ENCODE results near the gene SUPT6H.
"Not testable (repeated sequence)": the region's sequence is repeated elsewhere in the genome, so short reads cannot be mapped to it uniquely, and the experiment has no call there.

SUPT6H gene

GRCh38 chr17:28735242-28735722, 73.3 kb downstream of the SUPT6H start (continued):
- TF ChIP-seq, protein P1, sequence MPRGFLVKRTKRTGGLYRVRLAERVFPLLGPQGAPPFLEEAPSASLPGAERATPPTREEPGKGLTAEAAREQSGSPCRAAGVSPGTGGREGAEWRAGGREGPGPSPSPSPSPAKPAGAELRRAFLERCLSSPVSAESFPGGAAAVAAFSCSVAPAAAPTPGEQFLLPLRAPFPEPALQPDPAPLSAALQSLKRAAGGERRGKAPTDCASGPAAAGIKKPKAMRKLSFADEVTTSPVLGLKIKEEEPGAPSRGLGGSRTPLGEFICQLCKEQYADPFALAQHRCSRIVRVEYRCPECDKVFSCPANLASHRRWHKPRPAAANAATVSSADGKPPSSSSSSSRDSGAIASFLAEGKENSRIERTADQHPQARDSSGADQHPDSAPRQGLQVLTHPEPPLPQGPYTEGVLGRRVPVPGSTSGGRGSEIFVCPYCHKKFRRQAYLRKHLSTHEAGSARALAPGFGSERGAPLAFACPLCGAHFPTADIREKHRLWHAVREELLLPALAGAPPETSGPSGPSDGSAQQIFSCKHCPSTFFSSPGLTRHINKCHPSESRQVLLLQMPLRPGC (tag by site-specific recombination; IDR thresholded peaks at IDR 0.05), result no peak
- no peak for TF ChIP-seq ZNF596 (tag by site-specific recombination; IDR thresholded peaks at IDR 0.05)
- no peak for TF ChIP-seq IKZF3 (tag by site-specific recombination; IDR thresholded peaks at IDR 0.05)
- TF ChIP-seq ZFP69B (tag by site-specific recombination; IDR thresholded peaks at IDR 0.05), result no peak
- TF ChIP-seq RBAK (tag by site-specific recombination; IDR thresholded peaks at IDR 0.05), result no peak
- TF ChIP-seq ZNF311 (tag by site-specific recombination; IDR thresholded peaks at IDR 0.05; ENCODE audit: borderline replicate concordance), result no peak
- TF ChIP-seq, protein P2, sequence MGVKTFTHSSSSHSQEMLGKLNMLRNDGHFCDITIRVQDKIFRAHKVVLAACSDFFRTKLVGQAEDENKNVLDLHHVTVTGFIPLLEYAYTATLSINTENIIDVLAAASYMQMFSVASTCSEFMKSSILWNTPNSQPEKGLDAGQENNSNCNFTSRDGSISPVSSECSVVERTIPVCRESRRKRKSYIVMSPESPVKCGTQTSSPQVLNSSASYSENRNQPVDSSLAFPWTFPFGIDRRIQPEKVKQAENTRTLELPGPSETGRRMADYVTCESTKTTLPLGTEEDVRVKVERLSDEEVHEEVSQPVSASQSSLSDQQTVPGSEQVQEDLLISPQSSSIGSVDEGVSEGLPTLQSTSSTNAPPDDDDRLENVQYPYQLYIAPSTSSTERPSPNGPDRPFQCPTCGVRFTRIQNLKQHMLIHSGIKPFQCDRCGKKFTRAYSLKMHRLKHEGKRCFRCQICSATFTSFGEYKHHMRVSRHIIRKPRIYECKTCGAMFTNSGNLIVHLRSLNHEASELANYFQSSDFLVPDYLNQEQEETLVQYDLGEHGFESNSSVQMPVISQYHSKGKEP (tag by site-specific recombination; IDR thresholded peaks at IDR 0.05), result no peak
- 0 out of 2 replicates have a peak, but pooled peaks have one; percentile 13 for TF ChIP-seq KLF1 (tag by site-specific recombination; IDR thresholded peaks at IDR 0.05)
- TF ChIP-seq ZBTB21 (tag by site-specific recombination; IDR thresholded peaks at IDR 0.05), result no peak
- TF ChIP-seq ZNF560 (tag by site-specific recombination; IDR thresholded peaks at IDR 0.05; ENCODE audit: borderline replicate concordance), result no peak
- no peak for TF ChIP-seq ZNF112 (tag by site-specific recombination; IDR thresholded peaks at IDR 0.05)
- TF ChIP-seq ZNF658 (tag by site-specific recombination; IDR thresholded peaks at IDR 0.05), result no peak

DNA sequence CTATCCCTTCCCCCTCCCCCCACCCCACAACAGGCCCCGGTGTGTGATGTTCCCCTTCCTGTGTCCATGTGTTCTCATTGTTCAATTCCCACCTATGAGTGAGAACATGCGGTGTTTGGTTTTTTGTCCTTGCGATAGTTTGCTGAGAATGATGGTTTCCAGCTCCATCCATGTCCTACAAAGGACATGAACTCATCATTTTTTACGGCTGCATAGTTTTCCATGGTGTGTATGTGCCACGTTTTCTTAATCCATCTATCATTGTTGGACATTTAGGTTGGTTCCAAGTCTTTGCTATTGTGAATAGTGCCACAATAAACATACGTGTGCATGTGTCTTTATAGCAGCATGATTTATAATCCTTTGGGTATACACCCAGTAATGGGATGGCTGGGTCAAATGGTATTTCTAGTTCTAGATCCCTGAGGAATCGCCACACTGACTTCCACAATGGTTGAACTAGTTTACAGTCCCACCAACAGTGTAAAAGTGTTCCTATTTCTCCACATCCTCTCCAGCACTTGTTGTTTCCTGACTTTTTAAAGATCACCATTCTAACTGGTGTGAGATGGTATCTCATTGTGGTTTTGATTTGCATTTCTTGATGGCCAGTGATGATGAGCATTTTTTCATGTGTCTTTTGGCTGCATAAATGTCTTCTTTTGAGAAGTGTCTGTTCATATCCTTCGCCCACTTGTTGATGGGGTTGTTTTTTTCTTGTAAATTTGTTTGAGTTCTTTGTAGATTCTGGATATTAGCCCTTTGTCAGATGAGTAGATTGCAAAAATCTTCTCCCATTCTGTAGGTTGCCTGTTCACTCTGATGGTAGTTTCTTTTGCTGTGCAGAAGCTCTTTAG, 74.1 kb downstream of the SUPT6H start:
- peak; percentile 93 for TF ChIP-seq ZNF184 (tag by site-specific recombination; IDR thresholded peaks at IDR 0.05)
- peak; percentile 74 for TF ChIP-seq SCRT2 (tag by site-specific recombination; IDR thresholded peaks at IDR 0.05)
- peak; percentile 92 for TF ChIP-seq ZNF146 (tag by site-specific recombination; IDR thresholded peaks at IDR 0.05)
- TF ChIP-seq SCRT1 (tag by site-specific recombination; IDR thresholded peaks at IDR 0.05; ENCODE audit: borderline replicate concordance), result peak; percentile 39; the same call in 1 of the 2 replicates
- TF ChIP-seq ZNF580 (tag by site-specific recombination; IDR thresholded peaks at IDR 0.05), result 0 out of 2 replicates have a peak, but pooled peaks have one; percentile 28

GRCh38 chr17:28737316-28737715, 75.3 kb downstream of the SUPT6H start:
- H3K36me3 ChIP-seq (ENCODE audit: control insufficient read depth in 2 of 2, insufficient read depth in 1 of 2, low read length in 2 of 2), result peaks cover 0 to 31% of the 10 kb centered on the region in 2 experiments; a peak in 2 of 3 replicates
- H3K9me3 ChIP-seq (ENCODE audit: control insufficient read depth, insufficient read depth, low read depth, low read length), result no peaks in the 10 kb centered on the region
- ChIA-PET CTCF (no interaction called here), POLR2A (interaction anchor here (1.0 kb wide), 1 partner anchor 11 kb away, joined by 3 read pairs; no protein-coding TSS in a partner anchor)
- no peak overlapping the region for H3K27ac ChIP-seq (ENCODE audit: extremely low read depth, low read depth, low read length)
- H3K4me1 ChIP-seq (ENCODE audit: control insufficient read depth, insufficient read depth, low read length), result no peaks in the 10 kb centered on the region
- H3K4me3 ChIP-seq (ENCODE audit: low read depth, low read length), result no peak overlapping the region
- TF ChIP-seq, protein P3, sequence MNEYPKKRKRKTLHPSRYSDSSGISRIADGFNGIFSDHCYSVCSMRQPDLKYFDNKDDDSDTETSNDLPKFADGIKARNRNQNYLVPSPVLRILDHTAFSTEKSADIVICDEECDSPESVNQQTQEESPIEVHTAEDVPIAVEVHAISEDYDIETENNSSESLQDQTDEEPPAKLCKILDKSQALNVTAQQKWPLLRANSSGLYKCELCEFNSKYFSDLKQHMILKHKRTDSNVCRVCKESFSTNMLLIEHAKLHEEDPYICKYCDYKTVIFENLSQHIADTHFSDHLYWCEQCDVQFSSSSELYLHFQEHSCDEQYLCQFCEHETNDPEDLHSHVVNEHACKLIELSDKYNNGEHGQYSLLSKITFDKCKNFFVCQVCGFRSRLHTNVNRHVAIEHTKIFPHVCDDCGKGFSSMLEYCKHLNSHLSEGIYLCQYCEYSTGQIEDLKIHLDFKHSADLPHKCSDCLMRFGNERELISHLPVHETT (tag by site-specific recombination; IDR thresholded peaks at IDR 0.05), result no peak
- TF ChIP-seq ZNF473 (tag by site-specific recombination; IDR thresholded peaks at IDR 0.05) (no peak), ZBTB8A (tag by site-specific recombination; IDR thresholded peaks at IDR 0.05) (no peak), ZBTB10 (tag by site-specific recombination; IDR thresholded peaks at IDR 0.05) (no peak), ZNF704 (tag by site-specific recombination; IDR thresholded peaks at IDR 0.05) (no peak), OSR2 (tag by site-specific recombination; IDR thresholded peaks at IDR 0.05) (no peak), ZNF658 (tag by site-specific recombination; IDR thresholded peaks at IDR 0.05) (no peak)

More for the DNA sequence above, 74.1 kb downstream of the SUPT6H start:
- not testable (repeated sequence) for H3K27ac ChIP-seq (ENCODE audit: extremely low read depth, low read depth, low read length); H3K4me1 ChIP-seq (ENCODE audit: control insufficient read depth, insufficient read depth, low read length); H3K4me3 ChIP-seq (ENCODE audit: low read depth, low read length); H3K9me3 ChIP-seq (ENCODE audit: control insufficient read depth, insufficient read depth, low read depth, low read length)
- CTCF ChIA-PET, result interaction anchor here (1.1 to 3.5 kb wide), 2 partner anchors 9 to 13 kb away, joined by 7 to 25 read pairs; partner anchors contain the start of gene TLCD1
- POLR2A ChIA-PET, result interaction anchor here (0.7 to 1.6 kb wide), 5 partner anchors 8 to 25 kb away, joined by 3 to 5 read pairs (median 5); partner anchors contain the start of genes RPL23A and TRAF4
- H3K36me3 ChIP-seq (ENCODE audit: control insufficient read depth in 2 of 2, insufficient read depth in 1 of 2, low read length in 2 of 2), result peaks cover 0 to 30% of the 10 kb centered on the region in 2 experiments; a peak in 2 of 3 replicates
